GM18508 (cell line): ENCODE data around the gene CTIF.
"Not testable (repeated sequence)": the region's sequence is repeated elsewhere in the genome, so short reads cannot be mapped to it uniquely, and the experiment has no call there.

Experiments
- ATAC-seq: cut with Tn5 transposase; IDR thresholded peaks from one replicate; pipeline ENCODE4 v1.9.1; 2021; ENCODE audit warnings: moderate number of reproducible peaks; ENCODE audit not compliant: insufficient read depth, unreplicated experiment

The CTIF gene

DNA sequence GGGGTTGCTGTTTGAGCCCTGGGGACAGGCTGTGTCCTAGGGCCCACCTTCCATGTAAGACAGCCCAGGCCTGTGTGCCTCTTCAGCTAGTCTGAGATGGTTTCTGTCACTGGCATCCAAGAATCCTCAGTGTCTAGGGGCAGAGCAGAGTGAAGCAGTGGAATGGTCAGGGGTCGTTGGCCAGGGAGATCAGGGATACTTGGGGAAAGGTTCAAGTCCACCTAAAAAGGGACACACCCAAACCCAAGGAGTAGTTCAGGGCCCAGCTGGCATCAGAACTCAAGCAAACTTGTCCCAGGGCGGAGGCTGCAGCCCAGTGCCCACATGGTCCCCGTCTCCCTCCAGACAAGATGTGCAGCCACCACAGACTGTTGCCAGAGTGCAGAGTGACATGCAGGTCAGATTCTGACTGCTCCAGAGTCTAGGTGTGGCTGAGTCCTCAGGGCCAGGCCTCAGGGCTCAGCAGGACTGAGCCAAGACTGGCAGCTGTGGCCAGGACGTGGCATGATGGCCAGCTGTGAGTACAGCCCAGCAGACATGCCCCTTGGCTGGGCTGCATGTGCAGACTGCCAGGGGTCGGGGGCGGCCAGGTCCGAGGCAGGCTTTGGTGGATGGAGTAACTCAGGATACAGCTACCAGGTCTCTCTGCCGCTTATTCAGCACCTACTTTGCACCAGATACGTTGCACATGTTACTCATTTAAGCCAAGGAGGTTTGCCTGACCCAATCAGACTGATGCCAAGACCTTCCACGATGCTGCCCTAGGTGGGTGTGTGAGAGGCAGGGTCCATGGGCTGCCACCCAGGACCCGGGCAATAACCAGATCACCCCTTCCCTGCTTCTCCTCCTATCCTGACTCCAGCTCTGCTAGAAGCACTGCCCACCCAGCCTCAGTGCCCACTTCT lies 265.4 kb downstream of the CTIF start:
- no peak for ATAC-seq

DNA sequence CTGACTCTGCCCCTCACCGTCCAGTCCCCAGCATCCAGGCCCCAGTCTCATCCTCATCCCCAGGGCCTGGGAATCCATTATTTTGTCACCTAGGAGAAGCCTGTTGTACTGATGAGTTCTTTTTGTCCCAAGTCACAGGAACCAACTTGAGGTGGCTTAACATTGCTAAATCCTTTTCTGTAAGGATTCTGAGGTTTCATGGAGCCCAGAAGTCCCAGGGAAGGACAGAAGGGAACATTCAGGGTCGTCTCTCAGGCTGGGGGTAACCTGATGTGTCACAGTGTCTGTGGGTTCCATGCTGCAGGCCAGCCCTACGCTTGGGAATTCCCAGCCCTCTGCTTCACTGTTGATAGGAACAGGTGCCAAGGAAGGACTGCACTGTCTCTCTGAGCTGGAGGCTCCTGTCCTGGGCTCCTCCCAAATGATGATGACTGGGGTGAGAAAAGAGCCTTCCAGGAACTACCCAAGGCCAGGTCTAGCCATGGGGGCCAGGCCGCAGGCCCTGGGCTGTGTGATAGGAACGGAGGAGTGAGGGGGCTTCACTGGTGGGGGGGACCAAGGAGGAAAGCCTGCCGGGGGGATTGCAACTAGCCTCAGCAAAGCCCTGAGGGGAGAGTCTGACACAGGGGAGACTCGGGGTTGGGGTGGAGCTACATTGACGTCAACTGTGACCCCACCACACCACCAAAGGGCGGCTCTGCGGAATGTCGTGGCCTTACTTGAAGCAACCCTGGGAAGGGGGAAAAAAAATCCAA lies 266.2 kb downstream of the CTIF start:
- ATAC-seq, result no peak

DNA sequence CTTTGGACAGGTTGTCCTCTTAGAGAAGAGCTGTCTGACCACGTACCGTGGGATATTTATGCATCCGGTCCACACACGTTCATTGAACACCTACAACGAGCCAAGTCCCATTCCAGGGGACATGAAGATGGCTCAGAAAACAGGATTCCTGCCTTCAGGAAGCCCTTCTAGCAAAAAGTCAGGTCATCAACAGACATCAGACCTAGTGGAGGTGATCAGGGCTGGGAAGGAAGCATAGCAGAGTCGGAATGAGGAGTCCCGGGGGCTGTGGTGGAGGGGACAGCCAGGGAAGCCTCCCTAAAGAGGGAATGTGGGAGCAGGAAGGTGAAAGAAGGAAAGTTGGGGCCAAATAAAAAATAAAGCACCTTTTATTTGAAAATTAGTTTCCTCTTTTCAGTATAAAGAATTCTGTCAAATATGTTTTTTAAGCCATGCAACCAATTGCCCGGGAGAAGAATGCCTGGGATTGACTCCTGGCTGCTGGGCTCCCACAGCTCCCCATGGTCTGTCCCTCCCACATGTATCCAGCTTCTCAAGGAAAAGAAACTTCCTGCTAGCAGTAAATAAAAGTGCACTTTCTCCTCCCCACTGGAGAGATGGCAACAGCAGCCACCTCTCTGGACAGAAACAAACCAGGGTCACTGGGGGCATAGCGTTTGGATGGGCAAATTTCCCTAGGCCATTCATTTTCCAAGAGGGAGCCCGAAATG lies 267.1 kb downstream of the CTIF start:
- ATAC-seq, result no peak

DNA sequence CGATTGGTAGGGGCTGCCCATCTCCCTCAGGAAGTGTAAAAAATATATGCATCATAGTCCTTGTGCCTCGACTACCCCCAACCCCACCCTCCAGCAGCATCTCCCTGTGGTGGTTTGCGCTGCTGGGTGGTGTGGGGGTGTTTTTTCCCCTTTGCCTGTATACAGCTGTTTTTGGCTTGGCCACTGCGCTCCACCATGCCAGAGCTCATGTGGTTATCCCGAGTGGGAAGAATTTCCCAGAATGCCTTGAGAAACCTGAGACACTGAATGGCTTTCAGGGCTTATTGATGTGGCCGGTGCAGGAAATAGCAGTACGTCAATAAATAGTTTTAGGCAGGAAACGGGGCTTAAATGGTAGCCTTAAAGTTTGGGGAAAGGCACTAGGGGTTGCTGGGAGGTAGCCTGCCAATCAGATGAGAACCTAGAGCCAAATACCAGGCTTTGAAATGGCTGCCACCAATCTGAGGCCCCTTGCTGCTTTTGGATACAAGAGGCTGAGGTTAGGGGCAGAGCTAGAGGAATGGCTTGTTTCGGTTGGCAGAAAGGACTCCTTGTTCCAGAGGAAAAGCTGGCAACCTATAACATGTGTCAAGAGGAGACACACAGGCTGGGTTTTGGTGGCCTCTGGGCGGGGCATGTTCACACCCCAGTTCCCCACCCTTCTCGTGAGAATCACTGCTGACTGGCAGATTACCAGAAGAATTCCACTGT lies 267.9 kb downstream of the CTIF start:
- ATAC-seq, result no peak

DNA sequence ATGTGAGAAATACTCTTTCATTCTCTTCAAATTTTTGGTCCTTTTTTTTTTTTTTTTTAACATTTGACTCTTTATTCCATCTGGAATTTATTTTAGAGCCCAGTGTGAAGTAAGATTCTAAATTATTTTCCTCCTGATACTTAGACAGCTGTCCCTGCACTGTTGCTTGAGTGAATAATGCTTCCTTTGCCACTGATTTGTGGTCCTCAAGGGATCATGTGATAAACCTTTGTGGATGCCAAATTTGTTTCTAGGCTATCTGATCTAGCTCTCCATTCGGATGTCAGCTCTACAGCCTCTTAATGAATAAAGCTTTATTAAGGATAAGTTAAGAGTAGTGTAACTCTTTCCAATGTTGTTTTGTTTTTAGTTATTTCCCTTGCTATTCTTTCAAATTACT lies 269.6 kb downstream of the CTIF start:
- ATAC-seq, result no peak

DNA sequence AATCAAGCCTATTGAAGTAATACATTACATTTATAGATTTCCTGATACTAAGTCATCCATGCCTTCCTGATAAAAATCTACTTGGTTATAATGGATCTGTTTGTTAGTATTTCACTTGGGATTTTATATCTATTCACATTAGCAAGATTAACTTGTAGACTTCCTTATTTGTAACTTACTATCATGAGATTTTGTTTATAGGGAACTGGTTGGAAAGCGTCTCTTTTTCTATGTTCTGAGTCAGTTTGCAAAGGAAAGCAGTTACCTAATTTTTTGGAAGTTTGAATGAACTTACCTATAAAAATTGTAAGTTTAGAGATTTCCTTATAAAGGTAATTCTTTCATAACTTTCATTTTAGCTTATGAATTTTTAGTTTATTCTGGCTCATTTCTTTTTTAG lies 270.5 kb downstream of the CTIF start:
- ATAC-seq, result no peak

GRCh38 chr18:48810805-48811204 lies 272.0 kb downstream of the CTIF start:
- ATAC-seq, result no peak

DNA sequence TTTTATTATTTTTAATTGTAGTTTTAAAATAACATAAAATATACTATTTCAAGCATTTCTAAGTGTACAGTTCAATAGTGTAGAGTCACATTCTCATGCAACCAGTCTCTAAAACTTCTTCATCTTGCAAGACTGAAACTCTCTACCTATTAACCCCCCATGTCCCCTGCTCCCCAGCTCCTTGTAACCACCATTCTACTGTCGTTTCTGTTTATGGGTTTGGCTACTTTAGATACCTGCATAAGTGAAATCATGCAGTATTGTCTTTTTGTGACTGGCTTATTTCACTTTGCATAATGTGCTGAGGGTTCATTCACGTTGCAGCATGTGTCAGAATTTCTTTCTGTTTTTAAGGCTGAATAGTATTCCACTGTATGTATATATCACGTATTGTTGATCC lies 272.6 kb downstream of the CTIF start:
- ATAC-seq, result no peak

DNA sequence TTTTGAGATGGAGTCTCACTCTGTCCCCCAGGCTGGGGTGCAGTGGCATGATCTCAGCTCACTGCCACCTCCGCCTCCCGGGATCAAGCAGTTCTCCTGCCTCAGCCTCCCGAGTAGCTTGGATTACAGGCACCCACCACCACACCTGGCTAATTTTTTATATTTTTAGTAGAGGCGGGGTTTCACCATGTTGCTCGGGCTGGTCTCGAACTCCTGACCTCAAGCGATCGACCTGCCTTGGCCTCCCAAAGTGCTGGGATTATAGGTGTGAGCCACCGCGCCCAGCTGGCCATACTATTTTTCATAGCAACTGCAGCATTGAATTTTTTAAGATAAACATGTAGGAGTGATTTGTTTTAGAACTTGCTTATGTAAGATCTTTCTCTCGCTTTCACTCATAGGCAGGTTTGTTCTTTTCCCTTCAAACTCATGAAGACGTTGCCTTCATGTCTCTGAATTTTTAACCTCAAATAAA lies 273.2 kb downstream of the CTIF start:
- not testable (repeated sequence) for ATAC-seq

GRCh38 chr18:48813321-48813720 lies 274.5 kb downstream of the CTIF start:
- no peak for ATAC-seq

DNA sequence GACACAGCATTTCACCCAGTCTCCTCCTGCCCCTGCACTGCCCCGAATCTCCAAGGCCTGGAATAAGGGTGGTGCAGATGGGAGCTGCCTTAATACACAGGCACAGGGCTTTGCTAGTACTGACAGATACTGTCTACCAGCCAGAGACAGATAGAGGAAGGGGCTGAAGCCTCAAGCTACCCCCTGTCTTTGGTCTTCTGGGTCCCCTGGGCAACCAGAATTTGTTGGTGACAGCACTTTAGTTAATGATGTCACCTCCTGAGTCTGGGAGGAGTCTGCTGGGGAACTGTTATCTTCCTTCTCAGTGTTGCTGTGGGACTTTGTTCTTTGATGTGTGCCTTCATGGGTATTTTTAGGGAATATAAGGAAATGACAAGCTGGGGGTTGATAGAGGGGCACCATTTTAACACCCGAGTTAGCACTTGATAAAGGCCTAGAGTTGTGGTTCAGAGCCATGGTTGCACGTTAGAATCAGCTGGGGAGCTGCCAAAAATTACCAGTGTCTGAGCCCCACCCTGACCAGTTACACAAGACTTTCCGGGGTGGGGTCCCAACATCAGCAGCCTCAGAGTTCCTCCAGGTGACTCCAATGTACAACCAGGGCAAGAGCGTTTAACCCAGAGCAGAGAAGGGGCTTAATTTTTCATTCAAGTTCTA lies 275.1 kb downstream of the CTIF start:
- ATAC-seq, result no peak

DNA sequence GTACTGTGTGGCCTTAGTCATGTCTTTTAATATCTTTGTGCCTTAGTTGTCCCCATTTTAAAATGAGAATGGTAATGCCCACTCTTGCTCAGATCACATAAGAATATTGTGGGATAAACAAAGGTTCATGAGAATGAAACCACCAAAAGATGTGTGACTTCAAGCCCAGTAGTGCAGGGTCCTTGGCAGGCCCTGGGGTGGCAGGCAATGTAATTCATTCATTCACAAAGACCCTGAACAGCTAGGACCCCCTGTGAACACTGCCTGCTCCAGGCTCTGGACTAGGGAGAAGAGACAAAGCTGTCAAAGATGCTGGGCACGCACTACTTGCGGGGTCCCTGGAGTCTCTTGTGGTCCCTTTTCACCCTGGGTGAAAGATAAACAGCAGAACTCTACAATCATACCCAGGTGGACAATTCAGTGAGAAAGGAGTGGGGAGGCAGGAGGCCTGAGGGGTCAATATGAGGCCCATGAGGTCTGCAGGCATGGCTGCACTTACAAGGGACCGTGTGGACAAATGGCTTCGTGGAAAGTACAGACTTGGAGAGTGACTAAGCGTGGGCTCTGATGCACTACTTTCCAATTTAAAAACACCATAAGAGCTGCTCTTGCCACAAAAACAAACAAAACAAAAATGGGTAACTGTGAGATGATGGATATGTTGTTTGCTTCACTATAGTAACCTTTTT lies 275.8 kb downstream of the CTIF start:
- ATAC-seq, result no peak

DNA sequence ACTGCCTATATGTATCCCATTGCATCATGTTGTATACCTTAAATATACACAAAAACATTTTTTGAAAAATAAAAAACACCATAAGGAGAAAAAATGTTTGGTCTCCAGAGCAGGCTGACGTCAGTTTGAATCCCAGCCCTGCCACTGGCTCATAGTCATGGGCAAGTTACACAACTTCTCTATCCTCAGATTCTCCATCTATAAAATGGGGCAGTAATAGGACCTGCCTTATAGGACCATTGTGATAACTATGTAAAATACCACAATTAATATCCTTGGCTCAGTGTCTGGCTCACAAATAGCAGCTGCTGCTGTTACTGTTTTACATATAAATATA lies 276.3 kb downstream of the CTIF start:
- no peak for ATAC-seq

DNA sequence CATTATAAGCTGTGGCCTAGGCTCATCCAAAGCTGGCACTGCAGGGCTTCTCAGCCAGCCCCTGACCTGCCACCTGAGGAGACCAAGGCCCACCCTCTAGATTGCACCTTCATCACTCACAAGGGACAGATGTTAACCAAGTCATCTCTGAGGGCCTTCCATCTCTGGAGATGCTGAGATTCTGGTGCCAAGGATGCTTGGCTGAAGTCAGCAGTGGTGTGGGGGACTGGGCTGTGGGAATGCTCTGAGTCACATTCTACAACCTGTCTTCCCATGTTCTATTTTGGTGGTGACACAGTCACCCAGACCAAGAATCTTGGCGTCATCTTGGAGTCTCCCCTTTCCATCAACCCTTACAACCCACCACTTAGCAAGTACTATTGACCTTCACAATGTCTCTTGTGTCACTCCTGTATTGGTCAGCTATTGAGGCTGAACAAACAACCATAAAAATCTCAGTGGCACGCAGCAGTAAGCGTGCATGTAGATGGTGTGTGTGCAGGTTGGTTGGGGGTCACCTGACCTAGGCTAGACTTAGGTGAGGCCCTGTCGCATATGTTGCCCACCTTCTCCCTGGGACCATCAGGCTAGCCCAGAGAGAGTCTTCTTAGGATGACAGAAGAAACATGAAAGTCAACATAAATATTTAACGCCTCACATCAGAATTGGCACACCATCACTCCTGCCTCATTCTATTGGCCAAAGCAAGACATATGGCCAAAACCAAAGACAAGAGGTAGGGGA lies 276.9 kb downstream of the CTIF start:
- ATAC-seq, result no peak

DNA sequence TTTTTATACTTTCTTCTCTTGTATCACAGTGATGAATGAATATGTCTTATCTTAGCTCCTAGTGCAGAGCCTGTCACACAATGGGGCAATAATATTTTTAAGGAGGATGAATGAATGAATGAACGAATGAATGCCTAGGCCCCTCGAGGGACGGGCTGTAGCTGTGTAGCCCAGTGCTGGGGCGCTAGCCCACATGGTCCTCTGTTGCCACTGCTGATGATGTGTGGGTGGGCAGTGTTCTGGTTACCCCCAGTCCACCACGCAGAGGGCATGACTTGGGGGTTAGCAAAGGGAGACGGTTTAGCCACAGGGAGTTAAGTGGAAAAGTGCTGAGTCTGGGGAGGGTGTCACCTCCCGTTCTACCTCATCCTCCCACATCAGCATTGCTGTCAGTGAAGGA lies 277.7 kb downstream of the CTIF start:
- no peak for ATAC-seq

DNA sequence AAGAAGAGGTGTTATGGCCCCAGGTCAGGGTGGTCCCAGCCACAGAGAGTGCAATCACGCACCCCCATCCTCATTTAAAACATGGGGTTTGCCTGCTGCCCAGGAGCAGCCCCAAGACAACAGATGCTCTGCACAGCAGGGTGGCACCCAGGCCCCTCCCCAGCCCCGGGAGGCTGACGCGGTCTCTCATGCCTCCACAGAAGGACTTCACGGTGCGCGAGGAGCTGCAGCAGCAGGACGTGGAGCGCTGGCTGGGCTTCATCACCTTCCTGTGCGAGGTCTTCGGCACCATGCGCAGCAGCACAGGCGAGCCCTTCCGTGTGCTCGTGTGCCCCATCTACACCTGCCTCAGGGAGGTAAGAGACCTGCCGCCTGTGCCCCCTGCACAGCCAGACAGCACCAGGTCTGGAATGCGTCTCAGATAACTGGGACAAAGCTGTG lies 278.2 kb downstream of the CTIF start:
- ATAC-seq, result no peak

DNA sequence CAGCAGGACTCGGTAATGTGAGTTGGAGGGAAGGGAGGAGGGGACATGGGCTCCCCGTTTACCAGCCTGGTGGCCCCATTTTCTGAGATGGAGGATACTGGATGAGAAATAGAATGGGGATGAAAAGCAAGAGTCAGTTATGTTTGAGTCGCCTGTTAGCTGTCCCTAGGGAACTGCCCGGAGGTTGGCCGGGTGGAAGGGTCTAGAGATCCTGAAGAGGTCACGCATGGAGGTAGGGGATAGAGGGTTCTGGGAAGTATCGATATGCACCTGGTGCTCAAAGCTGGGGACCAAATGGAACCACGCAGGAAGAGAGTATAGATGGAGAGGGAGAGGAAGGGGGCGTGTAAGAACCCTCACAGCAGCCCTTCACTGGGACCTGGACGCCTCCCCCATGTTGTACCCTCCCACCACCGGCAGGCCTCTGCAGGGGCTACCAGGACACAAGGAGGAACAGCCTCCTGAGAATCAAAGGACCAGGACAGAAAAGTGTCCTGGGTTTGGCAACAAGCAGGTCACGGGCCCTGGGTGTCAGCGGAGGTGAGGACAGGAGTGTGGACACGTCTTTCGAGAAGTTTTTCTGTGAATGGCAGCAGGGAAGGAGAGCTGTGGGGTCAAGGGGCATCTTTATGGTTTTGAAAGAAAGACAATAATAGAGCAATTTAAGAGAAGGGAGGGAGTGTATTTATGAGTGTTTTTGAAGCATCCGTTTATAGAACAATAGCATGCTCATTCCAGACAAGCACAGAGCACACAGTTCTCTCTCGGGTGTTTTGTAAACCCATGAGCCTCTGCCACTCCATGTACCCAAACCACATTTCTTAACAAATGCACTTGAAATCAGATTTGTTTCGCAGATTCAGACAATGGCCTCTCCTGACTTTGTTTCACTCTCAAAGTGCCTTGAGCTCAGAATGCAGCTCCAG lies 279.8 kb downstream of the CTIF start:
- ATAC-seq, result no peak

DNA sequence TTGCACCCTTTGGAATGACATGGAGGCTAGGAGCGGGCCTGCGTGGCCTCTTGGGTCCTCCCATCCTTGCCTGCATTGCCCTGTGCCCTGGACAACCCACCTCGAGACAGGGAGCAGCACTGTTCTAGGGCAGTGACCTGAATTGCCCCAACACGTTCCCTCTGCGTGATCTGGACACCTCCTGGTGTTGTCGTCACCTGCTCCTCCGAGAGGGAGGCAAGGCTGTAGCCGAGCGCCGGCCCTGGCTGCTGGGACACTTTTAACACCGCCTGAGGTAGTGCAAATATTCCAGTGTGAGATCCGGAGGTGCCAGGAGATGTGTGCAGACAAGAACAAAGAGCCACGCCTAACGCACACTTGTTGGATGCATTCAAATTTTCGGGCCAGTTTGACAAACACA lies 280.4 kb downstream of the CTIF start:
- no peak for ATAC-seq
